ENCODE measurements around the gene MINDY1.

The MINDY1 gene

GRCh38 chr1:151054971-151055547 lies 48.4 kb upstream of the MINDY1 start:
- H3K9ac ChIP-seq (ENCODE audit: low read length), result no peak overlapping the region
- no peak for DNase-seq
- peaks cover 57% of the 10 kb centered on the region for H3K79me2 ChIP-seq (ENCODE audit: low read length)
- H3K4me3 ChIP-seq (ENCODE audit: low read length), result no peak overlapping the region
- H3K9me3 ChIP-seq (replicated peaks; ENCODE audit: insufficient read depth, low read length), result no peaks in the 10 kb centered on the region
- H3K4me2 ChIP-seq (ENCODE audit: low read depth, low read length), result no peak overlapping the region
- no peaks in the 10 kb centered on the region for H3K9me2 ChIP-seq (replicated peaks; ENCODE audit: insufficient read depth, low read length)
- H3F3A ChIP-seq (ENCODE audit: insufficient read depth, low read length), result peaks cover 28% of the 10 kb centered on the region
- H3K4me1 ChIP-seq (ENCODE audit: low read length), result peaks cover 43% of the 10 kb centered on the region
- TF ChIP-seq EZH2phosphoT487 (IDR thresholded peaks at IDR 0.05; ENCODE audit: low read length) (no peak), CTCF (IDR thresholded peaks at IDR 0.05; ENCODE audit: low read length) (no peak), EZH2 (optimal IDR thresholded peaks at IDR 0.05; ENCODE audit: low read depth, low read length) (no peak)
- H4K20me1 ChIP-seq (ENCODE audit: insufficient read depth, low read length), result no peaks in the 10 kb centered on the region; the same call in 1 of the 2 replicates
- peaks cover 19% of the 10 kb centered on the region for H3K36me3 ChIP-seq (replicated peaks; ENCODE audit: insufficient read depth, low read length)
- no peak overlapping the region for H3K27ac ChIP-seq (ENCODE audit: low read length)
- no peaks in the 10 kb centered on the region for H3K27me3 ChIP-seq (replicated peaks; ENCODE audit: insufficient read depth, low read length)
- no peak overlapping the region for H2AFZ ChIP-seq (ENCODE audit: low read length)

DNA sequence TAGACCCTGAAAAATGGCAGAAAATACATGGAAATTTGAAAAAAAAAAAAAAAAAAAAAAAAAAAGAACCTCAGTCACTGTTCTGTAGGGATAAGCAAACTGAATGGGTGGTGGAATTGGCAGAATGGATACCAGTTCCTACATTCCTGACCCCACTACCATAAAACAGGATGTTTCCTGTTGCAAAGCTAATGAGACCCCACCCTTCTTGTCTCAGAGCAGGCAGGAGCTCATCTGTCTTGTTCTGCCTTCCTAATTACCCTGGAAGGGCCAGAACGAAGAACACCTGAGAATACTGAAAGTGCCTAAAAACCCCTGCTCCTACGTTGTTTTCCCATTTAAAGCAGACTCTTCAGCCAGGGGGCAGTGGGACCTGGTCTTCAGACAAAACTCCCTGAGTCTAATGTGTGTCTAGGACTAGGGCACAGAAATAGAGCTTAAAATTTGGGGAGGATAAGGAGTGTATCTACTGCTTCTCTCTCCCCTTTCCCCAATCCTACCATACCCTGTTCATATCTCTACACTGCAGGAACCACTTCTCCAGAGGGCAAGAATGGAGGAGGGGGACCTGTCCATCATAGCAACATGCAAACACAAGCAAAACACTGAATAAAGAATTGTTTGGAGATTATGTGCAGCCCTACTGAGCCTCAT lies 44.8 kb upstream of the MINDY1 start:
- no peak overlapping the region for H3K9ac ChIP-seq (ENCODE audit: low read length)
- peaks cover 16% of the 10 kb centered on the region for H3F3A ChIP-seq (ENCODE audit: insufficient read depth, low read length)
- peaks cover 25% of the 10 kb centered on the region for H3K4me1 ChIP-seq (ENCODE audit: low read length)
- H4K20me1 ChIP-seq (ENCODE audit: insufficient read depth, low read length), result no peaks in the 10 kb centered on the region; the same call in 1 of the 2 replicates
- no peak overlapping the region for H2AFZ ChIP-seq (ENCODE audit: low read length)
- no peaks in the 10 kb centered on the region for H3K9me2 ChIP-seq (replicated peaks; ENCODE audit: insufficient read depth, low read length)
- H3K4me2 ChIP-seq (ENCODE audit: low read depth, low read length), result no peak overlapping the region
- peaks cover 23% of the 10 kb centered on the region for H3K79me2 ChIP-seq (ENCODE audit: low read length)
- no peaks in the 10 kb centered on the region for H3K9me3 ChIP-seq (replicated peaks; ENCODE audit: insufficient read depth, low read length)
- no peak overlapping the region for H3K4me3 ChIP-seq (ENCODE audit: low read length)
- H3K27ac ChIP-seq (ENCODE audit: low read length), result no peak overlapping the region
- H3K36me3 ChIP-seq (replicated peaks; ENCODE audit: insufficient read depth, low read length), result peaks cover 19% of the 10 kb centered on the region
- no peak for DNase-seq
- H3K27me3 ChIP-seq (replicated peaks; ENCODE audit: insufficient read depth, low read length), result no peaks in the 10 kb centered on the region
- TF ChIP-seq EZH2phosphoT487 (IDR thresholded peaks at IDR 0.05; ENCODE audit: low read length) (no peak), CTCF (IDR thresholded peaks at IDR 0.05; ENCODE audit: low read length) (no peak), EZH2 (optimal IDR thresholded peaks at IDR 0.05; ENCODE audit: low read depth, low read length) (no peak)

- Histone ChIP-seq H3K9me3 (replicated peaks; ENCODE audit: insufficient read depth, low read length) (no peaks in the 10 kb centered on the region), H3K4me1 (ENCODE audit: low read length) (peaks cover 13% of the 10 kb centered on the region; the same call in 1 of the 2 replicates), H3K4me3 (ENCODE audit: low read length) (no peak overlapping the region), H2AFZ (ENCODE audit: low read length) (no peak overlapping the region), H3F3A (ENCODE audit: insufficient read depth, low read length) (peaks cover 13% of the 10 kb centered on the region; the same call in 1 of the 2 replicates), H3K9ac (ENCODE audit: low read length) (no peak overlapping the region), H3K4me2 (ENCODE audit: low read depth, low read length) (no peak overlapping the region), H4K20me1 (ENCODE audit: insufficient read depth, low read length) (no peaks in the 10 kb centered on the region; the same call in 1 of the 2 replicates), H3K27me3 (replicated peaks; ENCODE audit: insufficient read depth, low read length) (no peaks in the 10 kb centered on the region), H3K9me2 (replicated peaks; ENCODE audit: insufficient read depth, low read length) (no peaks in the 10 kb centered on the region), H3K27ac (ENCODE audit: low read length) (no peak overlapping the region), H3K36me3 (replicated peaks; ENCODE audit: insufficient read depth, low read length) (peaks cover 13% of the 10 kb centered on the region), H3K79me2 (ENCODE audit: low read length) (peaks cover 10% of the 10 kb centered on the region)
- no peak for TF ChIP-seq EZH2 (optimal IDR thresholded peaks at IDR 0.05; ENCODE audit: low read depth, low read length)
- no peak for TF ChIP-seq CTCF (IDR thresholded peaks at IDR 0.05; ENCODE audit: low read length)
- no peak for TF ChIP-seq EZH2phosphoT487 (IDR thresholded peaks at IDR 0.05; ENCODE audit: low read length)
- DNase-seq, result no peak
Observed at GRCh38 chr1:151050051-151050688, 43.5 kb upstream of the MINDY1 start.

Data from MM.1S (cell line).